Gastrocnemius medialis (tissue), 4 donors: ENCODE results near the gene TFB2M. TPM values are rescaled to one million over a fixed set of nuclear protein-coding genes. Genes with fewer than 3 reads are reported as not detected.

Experiments
- ATAC-seq, 2 donors: fragments of 150-250 bp; one replicate each; pipeline ENCODE4 v1.9.1; 2016
- DNase-seq, 2 donors: peaks; one replicate each; pipeline ENCODE4 v3.0.0-alpha.2; 2019
- H3K27ac ChIP-seq, 4 donors: fragments of 200-600 bp; sonication (generic); 1 replicate in 1 of 4; 2 replicates in 3 of 4; pipeline ENCODE4 v1.5.1; 2016 to 2018; ENCODE audit warnings: mild to moderate bottlenecking in 2 of 4, moderate library complexity in 1 of 4
- H3K27me3 ChIP-seq, 3 donors: fragments of 200-600 bp; sonication (generic) in 2 of 3; 1 replicate in 1 of 3; 2 replicates in 2 of 3; pipeline versions ENCODE4 v1.5.1 to v1.6.0; 2016 to 2019; ENCODE audit warnings: mild to moderate bottlenecking in 1 of 3, moderate library complexity in 1 of 3
- H3K36me3 ChIP-seq, 2 donors: fragments of 200-600 bp; sonication (generic) in 1 of 2; one replicate each; pipeline ENCODE4 v1.5.1; 2017 to 2018
- H3K4me1 ChIP-seq, 2 donors: fragments of 200-600 bp; sonication (generic) in 1 of 2; one replicate each; pipeline ENCODE4 v1.5.1; 2016 to 2017; ENCODE audit warnings: mild to moderate bottlenecking in 2 of 2
- H3K4me3 ChIP-seq, 4 donors: fragments of 200-600 bp; sonication (generic) in 3 of 4; 1 replicate in 1 of 4; 2 replicates in 3 of 4; pipeline ENCODE4 v1.5.1; 2016 to 2019; ENCODE audit warnings: mild to moderate bottlenecking in 2 of 4
- H3K9me3 ChIP-seq, 3 donors: fragments of 200-600 bp; sonication (generic) in 2 of 3; 1 replicate in 1 of 3; 2 replicates in 2 of 3; pipeline ENCODE4 v1.5.1; 2016 to 2019
- CTCF ChIP-seq, 5 experiments: fragments of 450-650 bp in 3 of 5; fragments of 200-600 bp in 2 of 5; sonication (generic) in 2 of 5; IDR thresholded peaks in 4 of 5; conservative IDR thresholded peaks in 1 of 5; 1 replicate in 4 of 5; 2 replicates in 1 of 5; pipeline ENCODE4 v1.5.1; 2016 to 2019; ENCODE audit warnings: antibody characterized with exemption in 5 of 5, mild to moderate bottlenecking in 3 of 5, moderate library complexity in 3 of 5
- POLR2A ChIP-seq, 2 donors: fragments of 450-650 bp; IDR thresholded peaks; one replicate each; pipeline ENCODE4 v1.6.1; 2017; ENCODE audit warnings: antibody characterized with exemption in 2 of 2, mild to moderate bottlenecking in 2 of 2, moderate library complexity in 2 of 2
- in situ Hi-C, 4 donors: fragments of 200-750 bp; cut with MboI; loops; one replicate each; pipeline versions ENCODE4 v1.15.0 to v1.8.0; 2017; ENCODE audit warnings: low sequenced_read_pairs in 4 of 4
- intact Hi-C: fragments of 100-400 bp; cut with DNase I; formaldehyde crosslinking; loops from one replicate; pipeline ENCODE4 v1.15.1; 2023; ENCODE audit warnings: low total_unique reads
- total RNA-seq, 4 donors: library from RNA; depleted of rRNA; stranded (reverse); fragments of >200 nt; gene quantifications; one replicate each; pipeline versions ENCODE4 v1.1.0 to v1.2.3, GENCODE V29; 2016

The TFB2M gene
- total RNA-seq, 4 donors from 2014 or later = 18.9 to 33.1 (median 21.2) TPM

GRCh38 chr1:246533371-246533905 is 32.6 kb downstream of the TFB2M start:
- no peak overlapping the region for H3K27ac ChIP-seq
- in situ Hi-C loops (no loop called here), intact Hi-C loops (no loop called here)
- TF ChIP-seq CTCF (IDR thresholded peaks at IDR 0.05 in 4 of 5, conservative IDR thresholded peaks at IDR 0.05 in 1 of 5) = no peak
- no peak for TF ChIP-seq POLR2A (IDR thresholded peaks at IDR 0.05)
- no peaks in the 10 kb centered on the region for H3K27me3 ChIP-seq
- no peaks in the 10 kb centered on the region for H3K9me3 ChIP-seq
- no peak overlapping the region for H3K4me3 ChIP-seq
- DNase-seq = no peak
- H3K36me3 ChIP-seq = no peaks in the 10 kb centered on the region
- no peak for ATAC-seq
- H3K4me1 ChIP-seq = peaks cover 0 to 7% of the 10 kb centered on the region in 2 donors

- H3K4me1 ChIP-seq = peaks cover 0 to 2% of the 10 kb centered on the region in 2 donors
- DNase-seq = no peak
- intact Hi-C loops = no loop called here
- H3K27me3 ChIP-seq = no peaks in the 10 kb centered on the region
- in situ Hi-C loops = no loop called here
- no peak for ATAC-seq
- no peaks in the 10 kb centered on the region for H3K9me3 ChIP-seq
- H3K4me3 ChIP-seq = no peak overlapping the region
- no peak for TF ChIP-seq CTCF (IDR thresholded peaks at IDR 0.05 in 4 of 5, conservative IDR thresholded peaks at IDR 0.05 in 1 of 5)
- TF ChIP-seq POLR2A (IDR thresholded peaks at IDR 0.05) = no peak
- no peak overlapping the region for H3K27ac ChIP-seq
- H3K36me3 ChIP-seq = no peaks in the 10 kb centered on the region
These were observed 33.5 kb downstream of the TFB2M start for GRCh38 chr1:246532519-246532918.

- Histone ChIP-seq H3K36me3 (no peaks in the 10 kb centered on the region), H3K9me3 (no peaks in the 10 kb centered on the region), H3K27me3 (no peaks in the 10 kb centered on the region), H3K4me1 (no peaks in the 10 kb centered on the region), H3K27ac (no peak overlapping the region), H3K4me3 (no peak overlapping the region)
- intact Hi-C loops = no loop called here
- DNase-seq = no peak
- no peak for ATAC-seq
- TF ChIP-seq POLR2A (IDR thresholded peaks at IDR 0.05) (no peak), CTCF (IDR thresholded peaks at IDR 0.05 in 4 of 5, conservative IDR thresholded peaks at IDR 0.05 in 1 of 5) (no peak)
- in situ Hi-C loops = no loop called here
These were observed 35.6 kb downstream of the TFB2M start for GRCh38 chr1:246530482-246530881.

- Histone ChIP-seq H3K9me3 (no peaks in the 10 kb centered on the region), H3K27ac (no peak overlapping the region), H3K36me3 (no peaks in the 10 kb centered on the region), H3K4me3 (no peak overlapping the region), H3K27me3 (no peaks in the 10 kb centered on the region), H3K4me1 (no peaks in the 10 kb centered on the region)
- no peak for TF ChIP-seq POLR2A (IDR thresholded peaks at IDR 0.05)
- no peak for TF ChIP-seq CTCF (IDR thresholded peaks at IDR 0.05 in 4 of 5, conservative IDR thresholded peaks at IDR 0.05 in 1 of 5)
- in situ Hi-C loops (no loop called here), intact Hi-C loops (no loop called here)
- ATAC-seq (no peak), DNase-seq (no peak)
These were observed 36.9 kb downstream of the TFB2M start for GRCh38 chr1:246528933-246529731.
